Prostate gland (tissue), 2 donors: ENCODE measurements around the gene MB21D2. TPM values are rescaled to one million over a fixed set of nuclear protein-coding genes. Genes with fewer than 3 reads are reported as not detected.
"Not testable (repeated sequence)": the region's sequence is repeated elsewhere in the genome, so short reads cannot be mapped to it uniquely, and the experiment has no call there.

Source experiments
- DNase-seq: peaks from one replicate; pipeline ENCODE4 v3.0.0-alpha.2; 2019; ENCODE audit warnings: low spot score
- H3K27ac ChIP-seq, 2 donors: fragments of 200-600 bp; sonication (generic); 2 replicates each; pipeline ENCODE4 v1.5.1; 2017 to 2019
- H3K27me3 ChIP-seq: fragments of 200-600 bp; sonication (generic); replicated peaks from 2 replicates; pipeline ENCODE4 v1.5.1; 2019; ENCODE audit not compliant: insufficient read depth
- H3K36me3 ChIP-seq, 2 donors: fragments of 200-600 bp; sonication (generic); 1 replicate in 1 of 2; 2 replicates in 1 of 2; pipeline versions ENCODE4 v1.5.1 to v1.8.1; 2017 to 2019
- H3K4me1 ChIP-seq: fragments of 200-600 bp; sonication (generic); replicated peaks from 2 replicates; pipeline ENCODE4 v1.5.1; 2019
- H3K4me3 ChIP-seq, 2 donors: fragments of 200-600 bp; sonication (generic); 2 replicates each; pipeline ENCODE4 v1.5.1; 2017 to 2019
- H3K9me3 ChIP-seq: fragments of 200-600 bp; sonication (generic); 2 replicates; pipeline ENCODE4 v1.5.1; 2017
- CTCF ChIP-seq, 4 experiments: fragments of 200-600 bp in 2 of 4; fragments of 450-650 bp in 2 of 4; sonication (generic) in 2 of 4; IDR thresholded peaks; 1 replicate in 3 of 4; 2 replicates in 1 of 4; pipeline ENCODE4 v1.5.1; 2016 to 2019; ENCODE audit warnings: antibody characterized with exemption in 4 of 4, mild to moderate bottlenecking in 2 of 4, moderate library complexity in 2 of 4
- POLR2A ChIP-seq: fragments of 450-650 bp; IDR thresholded peaks from one replicate; pipeline ENCODE4 v1.6.1; 2016; ENCODE audit warnings: antibody characterized with exemption, mild to moderate bottlenecking
- POLR2AphosphoS5 ChIP-seq: sonication (generic); formaldehyde crosslinking; IDR thresholded peaks from one replicate; pipeline ENCODE4 v1.6.1; 2017; ENCODE audit warnings: antibody characterized with exemption
- WGBS: methylation state at CpG from one replicate; pipeline ENCODE4 v1.1.5; 2018; 5-methylcytosine and 5-hydroxymethylcytosine counted together
- intact Hi-C: fragments of 100-400 bp; cut with DNase I; formaldehyde crosslinking; loops from one replicate; pipeline ENCODE4 v1.14.2; 2022
- total RNA-seq, 2 donors: library from RNA; depleted of rRNA; stranded (reverse); fragments of >200 nt; gene quantifications; one replicate each; pipeline ENCODE4 v1.1.0, GENCODE V29; 2016

MB21D2 gene
- total RNA-seq, 2 donors from 2014 or later, result 1.8 to 20.4 TPM

GRCh38 chr3:192794216-192794615, 123.4 kb downstream of the MB21D2 start:
- no peak for DNase-seq
- H3K27ac ChIP-seq, result no peak overlapping the region
- H3K36me3 ChIP-seq, result no peaks in the 10 kb centered on the region
- H3K27me3 ChIP-seq, result no peaks in the 10 kb centered on the region
- no peaks in the 10 kb centered on the region for H3K4me1 ChIP-seq
- no peaks in the 10 kb centered on the region for H3K9me3 ChIP-seq
- 98% methylated on average over 3 of the region's 3 CpGs for WGBS
- no peak overlapping the region for H3K4me3 ChIP-seq
- intact Hi-C loops, result no loop called here
- TF ChIP-seq CTCF (IDR thresholded peaks at IDR 0.05) (no peak), POLR2A (no peak), POLR2AphosphoS5 (no peak)

GRCh38 chr3:192788816-192789515, 128.7 kb downstream of the MB21D2 start:
- intact Hi-C loops, H3K4me1 ChIP-seq, H3K9me3 ChIP-seq, H3K4me3 ChIP-seq, H3K27ac ChIP-seq, DNase-seq, H3K27me3 ChIP-seq, H3K36me3 ChIP-seq: not testable (repeated sequence)
- WGBS, result 96% methylated on average over 52 of the region's 57 CpGs

GRCh38 chr3:192778508-192778907, 139.1 kb downstream of the MB21D2 start:
- no peaks in the 10 kb centered on the region for H3K27me3 ChIP-seq
- no peaks in the 10 kb centered on the region for H3K36me3 ChIP-seq
- H3K27ac ChIP-seq, result no peak overlapping the region
- no peaks in the 10 kb centered on the region for H3K9me3 ChIP-seq
- no peak overlapping the region for H3K4me3 ChIP-seq
- intact Hi-C loops, result no loop called here
- TF ChIP-seq POLR2AphosphoS5 (no peak), POLR2A (no peak), CTCF (IDR thresholded peaks at IDR 0.05) (no peak)
- no peak for DNase-seq
- WGBS, result 95% methylated on average over 3 of the region's 3 CpGs
- no peaks in the 10 kb centered on the region for H3K4me1 ChIP-seq

GRCh38 chr3:192774341-192774740, 143.3 kb downstream of the MB21D2 start:
- H3K9me3 ChIP-seq, H3K27me3 ChIP-seq, H3K27ac ChIP-seq, H3K36me3 ChIP-seq, H3K4me1 ChIP-seq, DNase-seq, intact Hi-C loops, H3K4me3 ChIP-seq: not testable (repeated sequence)
- WGBS, result 77% methylated on average over 4 of the region's 4 CpGs

GRCh38 chr3:192772240-192772894, 145.3 kb downstream of the MB21D2 start:
- no peak overlapping the region for H3K27ac ChIP-seq
- no peaks in the 10 kb centered on the region for H3K36me3 ChIP-seq
- no peak overlapping the region for H3K4me3 ChIP-seq
- peak; percentile 31 for DNase-seq
- intact Hi-C loops, result no loop called here
- no peaks in the 10 kb centered on the region for H3K4me1 ChIP-seq
- TF ChIP-seq CTCF (IDR thresholded peaks at IDR 0.05) (peak in 3 of 4 experiments; percentile 15 to 41 (median 24)), POLR2A (no peak), POLR2AphosphoS5 (no peak)
- H3K27me3 ChIP-seq, result no peaks in the 10 kb centered on the region
- WGBS, result 58% methylated on average over 5 of the region's 5 CpGs
- no peaks in the 10 kb centered on the region for H3K9me3 ChIP-seq

GRCh38 chr3:192758654-192759053, 159.0 kb downstream of the MB21D2 start:
- Histone ChIP-seq H3K27ac (no peak overlapping the region), H3K4me3 (no peak overlapping the region), H3K9me3 (no peaks in the 10 kb centered on the region), H3K4me1 (no peaks in the 10 kb centered on the region), H3K27me3 (no peaks in the 10 kb centered on the region), H3K36me3 (no peaks in the 10 kb centered on the region)
- 87% methylated on average over 7 of the region's 7 CpGs for WGBS
- TF ChIP-seq POLR2A (no peak), CTCF (IDR thresholded peaks at IDR 0.05) (no peak), POLR2AphosphoS5 (no peak)
- intact Hi-C loops, result no loop called here
- no peak for DNase-seq
